Activated CD4-positive, alpha-beta T cell treated with anti-CD3 and anti-CD28 coated beads, Interleukin-2, amount 50 U/mL, for 48 hours (primary cell): ENCODE results near the gene PPDPF.

Experiments used
- DNase-seq, 2 experiments: peaks; one replicate each; pipeline ENCODE4 v3.0.0-alpha.2; 2020

PPDPF gene

DNA sequence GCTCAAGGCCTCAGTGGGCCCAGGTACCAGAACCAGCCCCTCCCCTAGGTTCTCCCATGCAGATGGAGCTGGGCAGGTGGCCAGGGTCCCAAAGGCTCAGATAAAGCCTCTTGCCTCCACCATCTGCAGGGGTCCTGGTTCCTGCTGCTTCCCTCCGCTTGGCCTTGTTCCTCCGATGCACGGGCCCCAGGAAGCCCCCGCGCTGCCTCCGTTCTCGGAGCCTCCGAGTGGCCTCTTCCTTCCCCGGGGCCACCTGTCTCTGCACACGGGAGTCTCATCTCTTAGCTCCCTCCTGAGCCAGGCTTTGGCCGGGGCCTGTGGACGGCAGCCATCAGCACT is 18.5 kb downstream of the PPDPF start:
- no peak for DNase-seq

DNA sequence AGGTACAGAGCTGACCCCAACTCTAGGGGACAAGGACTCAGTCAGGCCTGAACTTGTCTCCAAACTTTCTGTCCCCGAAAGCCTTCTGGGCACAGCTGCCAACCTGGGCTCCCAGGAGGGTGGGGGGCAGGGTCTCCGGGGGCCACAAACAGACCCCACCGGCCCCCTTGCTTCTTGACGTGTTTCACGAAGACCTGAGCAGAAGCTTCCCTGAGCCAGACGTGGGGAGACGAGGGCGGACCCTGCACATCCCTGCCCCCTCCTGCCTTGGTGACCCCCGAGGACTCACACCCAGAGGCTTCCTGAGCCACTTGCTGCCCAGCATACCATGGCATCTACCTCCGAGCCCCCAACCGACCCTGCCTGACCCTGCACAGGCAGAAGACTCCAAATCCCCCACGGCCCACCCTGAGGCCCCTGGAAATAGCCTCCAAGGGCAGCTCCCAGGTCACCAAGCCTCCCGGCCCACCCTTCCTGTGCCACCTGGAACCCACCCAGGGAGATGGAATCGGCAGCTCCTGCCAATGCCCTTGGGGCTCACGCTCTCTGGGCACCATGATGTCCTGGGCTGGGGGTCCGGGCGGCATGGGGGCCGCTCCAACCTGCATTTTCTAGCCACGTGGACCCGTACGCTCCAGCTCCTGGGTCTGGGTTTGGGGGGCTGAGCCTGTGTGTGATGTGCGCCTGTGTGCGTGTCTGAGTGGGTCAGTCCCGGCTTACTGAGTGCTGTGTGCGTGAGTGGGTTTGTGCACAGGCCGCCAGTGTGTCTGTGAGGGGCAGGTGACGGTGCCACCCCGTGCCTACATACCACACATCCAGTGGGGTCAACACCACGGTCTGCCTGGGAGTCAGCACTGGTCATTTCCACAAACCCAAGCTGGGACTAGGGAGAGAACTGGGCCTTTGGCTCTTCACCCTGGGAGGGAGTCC is 19.1 kb downstream of the PPDPF start:
- DNase-seq, result no peak

GRCh38 chr20:63540417-63541186 is 20.0 kb downstream of the PPDPF start:
- DNase-seq, result no peak

GRCh38 chr20:63541371-63541770 is 20.8 kb downstream of the PPDPF start:
- DNase-seq, result no peak

- DNase-seq, result no peak
These were observed 21.5 kb downstream of the PPDPF start for GRCh38 chr20:63542031-63542559.

DNA sequence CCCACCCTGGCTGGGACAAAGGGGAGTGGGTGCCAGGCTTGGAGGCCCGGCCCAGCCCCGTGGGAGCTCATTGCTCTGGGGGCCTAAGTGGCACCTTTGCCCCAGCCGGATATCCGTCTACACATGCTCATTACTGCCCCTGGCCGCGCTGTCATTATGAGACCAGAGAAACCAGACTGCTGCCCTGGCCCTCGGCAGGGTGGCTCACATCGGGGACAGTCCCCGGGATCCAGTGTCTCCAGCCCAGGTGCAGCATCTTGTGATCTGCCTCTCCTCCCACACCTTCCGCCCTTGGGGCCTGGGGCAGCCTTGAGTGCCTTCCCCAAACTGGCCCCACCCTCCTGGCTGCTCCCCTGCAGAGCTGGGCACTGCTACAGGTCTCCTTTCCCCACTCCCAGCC is 22.1 kb downstream of the PPDPF start:
- DNase-seq, result peak in 1 of 2 experiments; percentile 28

DNA sequence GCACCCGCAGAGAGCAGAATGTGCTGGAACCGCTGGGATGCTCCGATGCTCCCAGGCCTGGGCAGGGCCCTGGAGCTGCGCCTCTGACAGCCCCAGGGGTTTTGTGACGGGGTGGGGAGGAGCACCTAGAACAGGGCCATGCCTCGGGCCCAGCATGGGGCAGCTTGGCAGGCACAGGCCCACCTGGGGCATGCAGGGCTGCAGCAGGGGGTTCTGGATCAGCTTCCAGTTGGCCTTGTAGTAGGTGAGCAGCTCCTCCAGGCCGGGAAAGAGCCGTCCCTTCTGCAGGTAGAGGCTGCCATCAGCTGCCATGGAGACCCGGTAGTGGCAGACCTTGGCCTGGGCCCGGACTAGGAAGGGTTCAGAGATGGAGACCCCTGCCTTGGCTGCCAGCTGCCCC is 22.6 kb downstream of the PPDPF start:
- DNase-seq, result no peak

DNA sequence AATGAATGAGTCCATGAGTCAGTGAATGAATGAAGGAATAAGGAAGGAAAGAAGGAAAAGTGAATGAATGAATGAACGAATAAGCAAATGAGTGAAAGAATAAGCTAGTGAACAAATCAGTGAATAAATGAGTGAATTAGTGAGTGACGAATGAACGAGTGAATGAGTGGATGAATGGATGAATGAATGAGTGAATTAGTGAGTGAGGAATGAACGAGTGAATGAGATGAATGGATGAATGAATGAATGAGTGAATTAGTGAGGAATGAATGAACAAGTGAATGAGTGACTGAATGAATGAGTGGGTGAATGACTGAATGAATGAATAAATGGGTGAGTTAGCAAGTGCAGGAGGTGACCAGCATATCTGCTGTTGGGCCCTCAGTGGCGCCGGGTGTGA is 23.2 kb downstream of the PPDPF start:
- no peak for DNase-seq

DNA sequence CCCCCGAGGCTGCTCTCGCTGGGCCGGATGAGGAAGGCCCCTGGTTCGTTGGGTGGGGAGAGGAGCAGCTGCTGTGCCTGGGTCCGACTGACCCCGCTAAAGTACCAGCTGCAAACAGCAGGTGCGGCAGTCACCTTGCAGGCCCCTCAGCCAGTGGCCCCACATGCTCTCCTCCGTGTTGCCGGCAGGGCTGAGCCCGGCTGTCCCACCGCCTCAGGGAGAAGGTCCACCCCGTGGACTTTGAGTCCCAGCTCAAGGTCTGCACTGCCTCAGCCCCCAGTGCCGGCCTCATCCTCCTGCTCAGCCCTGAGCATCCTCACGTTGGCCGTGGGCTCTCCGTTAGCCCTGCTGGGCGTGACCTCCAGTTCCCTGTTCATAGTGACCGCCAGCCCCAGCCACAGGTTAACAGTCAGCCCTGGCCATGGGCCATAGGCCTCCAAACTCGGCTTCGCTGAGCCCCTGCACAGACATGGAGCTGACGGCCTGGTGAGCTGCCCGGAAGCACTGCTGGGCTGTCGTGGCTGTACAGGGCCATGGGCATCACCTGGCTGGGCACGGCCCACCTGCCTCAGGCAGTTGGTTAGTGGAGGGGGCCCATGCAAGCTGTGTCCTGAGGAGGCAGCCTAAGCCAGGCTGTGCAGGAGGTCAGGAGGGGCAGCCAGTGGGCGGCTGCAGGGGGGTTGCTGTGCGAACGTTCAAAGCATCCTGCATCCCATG is 23.8 kb downstream of the PPDPF start:
- DNase-seq, result no peak

GRCh38 chr20:63544958-63545516 is 24.5 kb downstream of the PPDPF start:
- no peak for DNase-seq

- DNase-seq, result no peak
These were observed 25.2 kb downstream of the PPDPF start for GRCh38 chr20:63545814-63546213.

DNA sequence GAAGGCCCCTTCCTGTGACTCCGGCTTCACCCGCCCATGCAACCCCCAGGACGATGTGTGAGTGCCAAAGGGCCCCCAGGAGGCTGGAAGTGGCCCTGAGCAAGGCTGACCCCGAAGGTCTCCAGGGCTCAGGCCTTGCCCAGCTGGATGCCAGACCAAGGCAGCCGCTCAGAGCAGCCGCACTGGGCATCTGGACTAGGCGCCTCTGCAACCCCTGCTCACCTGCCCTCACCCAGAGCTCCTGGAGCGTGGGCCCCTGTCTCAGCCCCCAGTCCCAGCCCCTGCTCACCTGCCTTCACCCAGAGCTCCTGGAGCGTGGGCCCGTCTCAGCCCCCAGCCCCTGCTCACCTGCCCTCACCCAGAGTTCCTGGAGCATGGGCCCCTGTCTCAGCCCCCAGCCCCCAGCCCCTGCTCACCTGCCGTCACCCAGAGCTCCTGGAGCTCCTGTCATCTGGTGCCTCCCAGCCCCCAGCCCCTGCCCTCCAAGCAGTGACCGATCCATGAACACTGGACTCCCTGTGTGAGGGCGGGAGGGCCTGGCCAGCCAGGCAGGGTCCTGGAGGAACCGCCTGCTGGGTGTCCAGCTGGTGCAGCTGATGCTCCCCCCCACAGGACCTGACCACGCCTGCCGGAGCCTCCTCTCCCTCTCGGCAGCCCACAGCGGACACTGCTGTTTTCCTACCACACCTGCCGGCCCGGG is 25.8 kb downstream of the PPDPF start:
- DNase-seq, result no peak

- DNase-seq, result no peak
These were observed 26.6 kb downstream of the PPDPF start for GRCh38 chr20:63546956-63547724.

- no peak for DNase-seq
These were observed 27.3 kb downstream of the PPDPF start, which contains the start of gene SRMS for GRCh38 chr20:63547725-63548480. Gene SRMS, minus strand, starts transcription at chr20:63547749. Its CDS starts 286 bp downstream, at chr20:63547463.

DNA sequence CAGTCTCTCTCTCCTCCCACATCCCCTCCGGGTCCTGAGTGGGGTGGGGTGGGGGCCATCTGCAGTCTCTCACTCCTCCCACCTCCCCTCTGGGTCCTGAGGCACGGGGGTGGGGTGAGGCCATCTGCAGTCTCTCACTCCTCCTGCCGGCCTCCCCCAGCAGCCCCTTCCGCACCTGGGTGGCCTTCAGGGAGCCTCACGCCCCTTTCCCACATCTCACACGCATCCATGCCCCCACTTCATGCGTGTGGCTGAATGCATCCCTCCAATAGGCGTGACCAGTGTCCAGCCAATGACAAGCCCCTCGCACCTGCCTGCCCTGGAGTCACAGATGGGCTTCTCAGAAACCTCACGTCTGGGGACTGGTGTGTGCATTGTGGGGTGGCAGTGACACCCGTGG is 28.0 kb downstream of the PPDPF start:
- no peak for DNase-seq

- DNase-seq, result no peak
These were observed 28.5 kb downstream of the PPDPF start for GRCh38 chr20:63549019-63549418.

GRCh38 chr20:63549679-63550282 is 29.2 kb downstream of the PPDPF start:
- DNase-seq, result no peak

DNA sequence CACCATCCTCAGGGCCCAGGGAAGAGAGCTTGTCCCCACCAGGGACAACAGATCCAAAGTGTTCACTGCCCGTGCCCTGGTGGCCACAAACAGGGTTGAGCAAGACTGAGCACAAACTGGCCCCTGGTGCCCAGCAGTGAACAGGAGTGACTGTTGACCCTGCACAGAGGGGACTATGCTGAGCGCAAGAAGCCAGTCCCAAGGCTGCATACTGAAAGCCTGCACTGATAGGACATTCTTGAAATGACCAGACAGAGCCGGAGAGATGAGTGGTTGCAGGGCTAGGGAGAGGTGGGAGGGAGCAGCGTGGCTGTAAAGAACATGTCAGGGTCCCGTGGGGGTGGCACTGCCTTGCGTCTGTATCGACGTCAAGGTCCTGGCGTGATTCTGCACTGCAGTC is 30.5 kb downstream of the PPDPF start:
- no peak for DNase-seq

GRCh38 chr20:63552481-63553249 is 32.1 kb downstream of the PPDPF start:
- no peak for DNase-seq
